Activated naive CD8-positive, alpha-beta T cell treated with anti-CD3 and anti-CD28 coated beads, Interleukin-2, amount 50 U/mL, for 16 hours (primary cell): ENCODE data around the gene CAMK4.
A peak's percentile ranks its signal among the peaks of the same experiment; 100 is the strongest.
"Not testable (repeated sequence)": the region's sequence is repeated elsewhere in the genome, so short reads cannot be mapped to it uniquely, and the experiment has no call there.

Experiments
- DNase-seq: peaks from one replicate; pipeline ENCODE4 v3.0.0-alpha.2; 2020; ENCODE audit warnings: low read depth, low spot score

Gene CAMK4

DNA sequence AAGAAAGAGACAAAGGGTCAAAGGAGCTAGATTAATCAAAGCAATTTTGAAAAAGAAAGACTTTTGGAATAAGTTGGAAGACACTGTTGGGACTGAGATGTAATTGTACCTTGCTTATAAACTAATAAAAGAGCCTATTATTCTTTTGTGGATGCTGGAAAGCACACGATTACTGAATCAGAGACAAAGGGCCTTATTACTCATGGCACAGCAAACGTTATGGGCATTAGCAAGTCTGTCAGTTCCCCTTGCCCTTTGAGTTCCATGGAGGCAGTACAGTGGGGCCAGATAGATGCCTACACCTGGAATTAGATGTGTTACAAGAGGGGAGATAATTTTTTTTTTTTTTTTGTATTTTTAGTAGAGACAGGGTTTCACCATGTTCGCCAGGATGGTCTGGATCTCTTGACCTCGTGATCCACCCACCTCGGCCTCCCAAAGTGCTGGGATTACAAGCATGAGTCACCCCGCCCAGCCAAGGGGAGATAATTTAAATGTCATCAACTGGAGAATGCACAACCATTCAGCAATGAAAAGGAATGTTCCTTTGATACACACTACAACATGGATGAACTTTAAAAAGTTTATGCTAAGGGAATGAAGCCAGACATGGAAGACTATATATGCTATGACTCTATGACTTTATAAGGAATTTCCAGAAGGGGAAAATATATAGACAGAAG lies 159.2 kb downstream of the CAMK4 start:
- DNase-seq, result no peak

DNA sequence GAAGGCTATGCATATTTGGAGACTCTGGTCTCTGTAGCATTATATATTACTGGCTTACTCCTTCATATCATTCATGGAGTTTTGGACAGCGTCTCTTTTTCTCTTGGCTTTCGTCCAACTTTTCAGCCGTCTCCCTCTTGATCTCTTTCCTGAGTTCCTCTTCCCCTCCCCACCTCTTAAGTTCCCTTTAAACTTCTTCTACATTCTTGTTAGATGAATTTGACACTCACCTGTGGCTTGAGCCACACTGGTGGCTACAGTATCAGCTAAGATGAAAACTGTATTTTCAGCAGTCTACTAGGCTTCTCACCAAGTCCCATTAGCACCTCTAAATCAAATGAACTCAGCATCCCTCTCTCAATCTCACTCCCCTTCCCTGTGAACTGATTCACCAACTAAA lies 160.0 kb downstream of the CAMK4 start:
- no peak for DNase-seq

DNA sequence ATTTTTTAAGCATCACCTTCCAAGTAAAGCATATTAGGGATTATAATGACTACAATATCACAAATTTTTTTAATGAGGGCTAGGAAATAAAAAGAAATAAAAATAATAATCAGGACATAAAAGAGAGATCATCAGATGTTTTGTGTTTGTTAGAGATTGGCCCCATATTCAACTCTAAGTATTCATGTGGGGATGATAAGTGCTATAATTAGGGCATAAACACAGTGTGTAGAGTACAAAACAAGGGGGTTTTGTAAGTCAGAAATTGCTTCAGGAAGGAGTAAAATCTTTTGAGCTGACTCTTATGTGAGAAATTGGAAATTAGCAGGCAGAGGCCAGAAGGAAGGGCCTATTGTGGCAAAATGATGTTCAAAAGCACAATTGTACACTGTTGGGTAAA lies 160.9 kb downstream of the CAMK4 start:
- no peak for DNase-seq

DNA sequence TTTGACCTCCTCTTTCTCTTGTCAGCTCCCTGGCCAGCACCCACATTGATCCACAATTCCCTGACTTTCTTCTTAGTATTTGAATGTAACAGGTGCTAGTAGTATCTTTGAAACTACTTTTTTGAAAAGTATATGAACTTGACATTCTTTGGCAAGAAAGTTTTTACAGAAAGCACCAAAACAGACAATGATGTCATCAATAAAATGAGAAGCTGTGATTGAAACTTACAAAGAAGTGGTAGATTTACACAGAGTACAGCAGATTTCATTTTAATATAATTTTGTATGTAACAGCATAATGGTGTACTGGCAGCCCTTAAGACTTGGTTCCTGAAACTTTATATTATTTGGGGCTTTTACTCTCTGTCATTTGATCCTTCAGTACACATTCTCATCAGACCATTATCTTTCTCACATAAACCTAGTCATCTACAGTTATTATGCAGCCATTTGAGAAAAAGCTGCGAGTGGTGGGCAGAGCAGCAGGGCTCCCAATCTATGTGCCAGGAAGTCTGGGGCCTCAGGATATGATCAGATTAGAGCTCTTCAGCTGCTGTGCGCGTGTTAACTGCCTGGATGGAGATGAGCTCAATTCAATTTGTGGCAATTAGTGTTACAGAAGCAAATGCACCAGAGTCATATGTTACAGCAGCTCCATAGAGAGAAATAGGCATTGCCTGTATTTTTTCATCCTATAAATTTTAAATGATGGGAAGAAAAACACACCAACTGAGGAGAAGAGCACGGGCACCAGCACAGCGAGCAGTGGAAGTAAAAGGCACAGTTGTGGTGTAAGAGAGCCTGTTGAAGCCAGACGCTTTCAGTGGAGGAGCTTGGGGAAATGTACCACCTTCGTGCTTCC lies 162.0 kb downstream of the CAMK4 start:
- DNase-seq, result no peak

DNA sequence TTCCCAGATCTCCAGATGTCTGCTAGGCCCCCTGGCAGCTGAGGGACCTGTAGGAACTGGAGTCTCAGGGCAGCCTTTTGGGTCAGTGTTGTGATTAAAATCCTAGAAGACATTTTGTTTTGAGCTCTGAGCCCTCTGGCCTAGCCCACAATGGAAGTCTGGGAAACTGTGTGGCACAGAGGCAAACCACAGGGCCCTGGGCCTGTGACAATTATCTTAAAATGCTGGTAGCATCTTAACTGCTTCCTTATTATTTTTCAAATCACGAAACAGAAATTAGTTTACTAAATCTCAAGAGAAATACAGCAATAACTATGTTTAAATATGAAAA lies 162.6 kb downstream of the CAMK4 start:
- no peak for DNase-seq

DNA sequence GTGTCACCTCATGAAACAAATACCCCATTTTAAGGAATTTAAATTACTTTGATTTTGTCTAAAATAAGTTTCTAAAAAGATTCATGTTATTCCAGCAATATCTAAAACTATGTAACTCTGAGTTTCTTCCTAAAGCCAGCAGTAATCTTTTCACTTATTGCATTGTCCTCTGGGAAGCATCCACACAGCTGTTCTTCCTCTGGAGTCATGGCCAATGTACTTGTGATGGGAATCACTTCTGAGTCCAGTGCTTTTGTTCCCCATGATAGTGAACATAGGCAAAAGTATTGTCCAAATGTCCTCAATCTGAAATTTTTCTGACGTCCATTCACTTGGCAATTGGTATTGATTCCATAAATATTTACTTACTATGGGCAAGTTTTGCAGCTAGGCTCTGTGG lies 163.2 kb downstream of the CAMK4 start:
- DNase-seq, result no peak

DNA sequence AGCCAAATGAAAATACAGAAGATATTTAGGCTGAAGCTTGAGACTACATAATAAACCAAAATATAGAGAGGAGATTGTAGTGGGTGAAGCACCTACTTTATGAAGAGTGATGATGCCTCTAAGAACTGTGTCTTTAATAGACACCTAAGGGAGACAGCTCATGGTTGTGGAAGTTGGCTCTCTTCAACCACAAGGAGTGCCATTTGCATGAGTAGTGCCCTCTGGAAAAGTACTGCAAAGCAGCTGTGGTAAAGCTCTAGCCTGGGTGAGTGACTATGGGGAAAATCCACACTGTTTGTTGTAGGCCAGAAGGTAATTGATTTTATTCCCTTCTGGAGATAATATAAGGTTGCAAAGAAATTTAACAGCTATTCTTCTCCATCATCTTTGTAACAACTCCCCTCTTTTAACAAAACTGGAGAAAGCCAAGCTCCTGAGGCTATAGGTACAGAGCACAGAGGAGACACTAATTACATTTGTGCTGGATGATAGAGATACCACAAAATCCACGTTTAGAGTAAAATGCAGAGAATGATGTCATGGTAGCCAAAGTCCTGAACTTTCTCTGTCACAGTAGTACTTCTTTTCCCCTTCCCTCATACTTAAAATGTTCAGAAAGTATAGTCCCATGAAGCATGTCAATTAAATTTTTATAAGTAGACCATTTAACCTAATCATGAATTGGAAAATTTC lies 165.4 kb downstream of the CAMK4 start:
- no peak for DNase-seq

DNA sequence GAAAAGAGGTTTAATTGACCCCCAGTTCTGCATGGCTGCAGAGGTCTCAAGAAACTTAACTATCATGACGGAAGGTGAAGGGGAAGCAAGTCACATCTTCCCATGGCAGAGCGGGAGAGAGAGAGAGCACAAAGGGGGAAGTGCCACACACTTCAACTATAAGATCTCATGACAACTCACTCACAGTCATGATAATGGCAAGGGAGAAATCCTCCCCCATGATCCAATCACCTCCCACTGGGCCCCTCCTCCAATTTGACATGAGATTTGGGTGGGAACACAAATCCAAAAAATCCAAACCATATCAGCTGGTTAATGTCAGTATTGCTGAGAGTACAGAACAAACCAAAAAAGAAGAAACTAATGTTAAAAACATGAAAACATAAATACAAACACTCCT lies 168.0 kb downstream of the CAMK4 start:
- DNase-seq, result no peak

DNA sequence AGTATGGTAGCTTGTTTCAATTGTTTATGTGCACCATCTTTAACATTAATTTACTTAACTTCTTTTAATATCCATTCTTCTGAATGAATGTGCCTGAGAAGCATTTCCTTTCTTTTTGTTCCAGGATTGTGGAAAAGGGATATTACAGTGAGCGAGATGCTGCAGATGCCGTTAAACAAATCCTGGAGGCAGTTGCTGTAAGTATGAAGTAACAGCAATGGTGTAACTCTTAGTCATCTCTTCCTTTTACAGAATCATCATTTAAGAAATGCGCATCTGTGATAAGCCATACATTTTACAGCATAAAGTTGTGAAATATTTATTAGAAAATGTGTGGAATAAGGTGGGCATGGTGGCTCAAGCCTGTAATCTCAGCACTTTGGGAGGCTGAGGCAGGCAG lies 170.4 kb downstream of the CAMK4 start:
- DNase-seq, result no peak

DNA sequence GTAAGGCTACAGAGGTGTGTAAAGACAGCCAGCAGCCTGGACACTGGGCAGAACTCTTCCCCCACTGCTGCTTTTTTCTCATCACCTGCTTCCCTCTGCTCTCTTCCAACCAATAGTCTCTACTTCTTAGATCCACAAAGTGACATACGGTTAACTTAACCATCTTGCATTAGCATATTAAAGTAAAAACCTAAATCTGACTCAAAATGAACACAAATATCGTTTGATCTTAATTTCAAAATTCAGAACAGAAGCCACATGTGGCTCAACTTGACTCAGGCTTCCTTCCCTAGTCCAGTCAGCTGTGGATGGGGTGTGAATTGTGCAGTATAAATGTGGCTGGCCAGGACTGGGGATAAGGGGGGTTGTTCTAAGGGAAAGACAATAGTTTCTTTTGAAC lies 173.8 kb downstream of the CAMK4 start:
- DNase-seq, result no peak

DNA sequence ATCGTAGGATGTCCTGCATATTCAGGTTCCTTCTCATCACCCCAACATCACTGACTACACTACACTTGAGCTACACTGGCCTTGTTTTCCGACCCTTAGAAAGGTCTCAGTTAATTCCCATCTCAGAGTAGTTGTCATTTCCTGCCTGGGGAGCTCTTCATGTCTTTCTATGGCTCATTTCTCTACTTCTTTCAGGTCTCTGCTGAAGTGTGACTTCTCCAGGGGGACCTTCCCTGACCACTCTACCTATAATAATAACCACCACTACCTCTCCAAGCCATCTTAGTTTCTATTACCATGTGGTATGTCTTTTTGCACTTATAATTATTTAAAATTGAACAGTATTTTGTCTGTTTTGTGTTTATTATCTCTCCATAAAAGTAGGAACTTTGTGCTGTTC lies 174.9 kb downstream of the CAMK4 start:
- DNase-seq, result no peak

DNA sequence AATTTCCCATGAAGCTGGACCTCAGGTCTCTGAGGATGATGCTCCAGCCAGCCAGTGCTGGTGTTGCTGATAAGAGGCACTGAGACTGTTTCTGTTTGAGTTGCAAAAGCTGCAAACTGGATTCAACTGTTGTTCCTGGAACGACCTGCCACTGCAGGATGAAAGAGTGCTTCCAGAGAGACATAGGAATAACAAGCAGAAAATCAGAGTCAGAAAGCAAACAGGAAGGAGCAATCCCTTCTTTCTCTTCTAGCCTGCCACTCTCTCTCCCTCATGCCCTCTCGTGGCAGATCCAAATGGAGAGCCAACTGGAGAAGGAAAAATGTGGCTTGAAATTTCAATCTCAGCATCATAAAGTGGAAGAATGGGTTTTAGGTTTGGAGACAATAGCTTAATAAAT lies 177.7 kb downstream of the CAMK4 start:
- DNase-seq, result no peak

DNA sequence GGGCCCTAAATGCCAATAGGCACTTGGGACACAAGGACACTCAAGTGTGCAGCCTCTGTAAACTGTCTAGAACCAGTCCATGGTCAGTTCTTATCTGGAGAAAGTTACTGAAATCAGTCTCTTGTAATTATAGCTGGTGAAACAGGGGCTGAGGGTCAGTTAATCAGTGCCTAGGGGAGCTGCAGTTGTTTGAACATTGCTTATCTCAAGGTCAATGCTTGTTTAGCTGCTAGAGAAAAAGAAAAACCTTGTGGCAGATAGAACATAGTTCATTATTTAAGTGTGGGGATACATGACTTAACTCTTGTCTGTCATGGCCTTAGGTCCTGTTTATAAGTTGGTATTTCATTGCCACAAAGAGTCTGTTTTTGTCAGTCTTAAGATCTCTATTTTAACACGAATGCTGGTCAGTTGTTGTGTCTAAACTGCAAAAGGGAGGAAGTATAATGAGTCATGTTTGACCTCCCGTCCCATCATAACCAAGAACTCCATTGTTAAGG lies 180.1 kb downstream of the CAMK4 start:
- no peak for DNase-seq

DNA sequence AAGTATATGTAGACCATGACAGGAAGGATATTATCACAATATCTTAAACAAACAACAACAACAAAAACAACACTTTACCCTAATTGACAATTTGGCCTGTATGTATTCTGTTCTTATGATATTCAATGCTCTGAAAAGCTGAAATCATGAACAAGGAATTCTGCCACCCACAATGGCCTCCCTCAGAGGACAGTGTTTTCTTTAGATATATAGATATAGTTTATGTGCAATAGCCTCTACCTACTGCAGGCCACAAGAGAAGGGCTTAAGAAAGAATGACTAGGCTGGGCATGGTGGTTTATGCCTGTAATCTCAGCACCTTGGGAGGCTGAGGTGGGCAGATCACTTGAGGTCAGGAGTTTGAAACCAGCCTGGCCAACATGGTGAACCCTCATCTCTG lies 183.4 kb downstream of the CAMK4 start:
- no peak for DNase-seq

DNA sequence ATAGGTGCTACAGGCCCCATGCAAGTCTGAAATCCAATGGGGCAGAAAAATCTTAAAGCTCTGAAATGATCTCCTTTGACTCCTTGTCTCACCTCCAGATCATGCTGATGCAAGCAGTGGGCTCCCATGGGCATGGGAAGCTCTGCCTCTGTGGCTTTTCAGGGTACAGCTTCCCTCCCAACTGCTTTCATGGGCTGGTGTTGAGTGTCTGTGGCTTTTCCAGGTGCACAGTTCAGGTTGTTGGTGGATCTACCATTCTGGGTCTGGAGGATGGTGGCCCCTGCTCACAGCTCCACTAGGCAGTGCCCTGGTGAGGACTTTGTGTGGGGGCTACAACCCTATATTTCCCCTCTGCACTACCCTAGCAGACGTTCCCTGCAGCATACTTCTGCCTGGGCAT lies 184.6 kb downstream of the CAMK4 start:
- DNase-seq, result no peak

DNA sequence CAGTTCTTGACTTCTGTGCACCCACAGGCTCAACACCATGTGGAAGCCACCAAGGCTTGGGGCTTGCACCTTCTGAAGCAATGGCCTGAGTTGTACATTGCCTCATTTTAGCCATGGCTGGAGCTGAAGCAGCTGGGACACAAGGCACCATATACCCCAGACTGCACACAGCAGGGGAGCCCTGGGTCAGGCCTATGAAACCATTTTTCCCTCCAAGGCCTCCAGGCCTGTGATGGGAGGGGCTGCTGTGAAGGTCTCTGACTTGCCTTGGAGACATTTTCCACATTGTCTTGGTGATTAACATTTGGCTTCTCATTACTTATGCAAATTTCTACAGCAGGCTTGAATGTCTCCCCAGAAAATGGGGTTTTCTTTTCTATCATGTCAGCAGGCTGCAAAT lies 185.1 kb downstream of the CAMK4 start:
- not testable (repeated sequence) for DNase-seq

DNA sequence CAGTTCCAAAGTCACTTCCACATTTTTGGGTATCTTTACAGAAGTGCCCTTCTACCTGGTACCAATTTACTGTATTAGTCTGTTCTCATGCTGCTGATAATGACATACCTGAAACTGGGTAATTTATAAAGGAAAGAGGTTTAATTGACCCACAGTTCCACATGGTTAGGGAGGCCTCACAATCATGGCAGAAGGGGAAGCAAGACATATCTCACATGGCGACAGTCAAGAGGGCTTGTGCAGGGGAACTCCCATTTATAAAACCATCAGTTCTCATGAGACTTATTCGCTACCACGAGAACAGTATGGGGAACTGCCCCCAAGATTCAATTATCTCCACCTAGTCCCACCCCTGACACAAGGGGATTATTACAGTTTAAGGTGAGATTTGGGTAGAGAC lies 185.9 kb downstream of the CAMK4 start:
- not testable (repeated sequence) for DNase-seq

DNA sequence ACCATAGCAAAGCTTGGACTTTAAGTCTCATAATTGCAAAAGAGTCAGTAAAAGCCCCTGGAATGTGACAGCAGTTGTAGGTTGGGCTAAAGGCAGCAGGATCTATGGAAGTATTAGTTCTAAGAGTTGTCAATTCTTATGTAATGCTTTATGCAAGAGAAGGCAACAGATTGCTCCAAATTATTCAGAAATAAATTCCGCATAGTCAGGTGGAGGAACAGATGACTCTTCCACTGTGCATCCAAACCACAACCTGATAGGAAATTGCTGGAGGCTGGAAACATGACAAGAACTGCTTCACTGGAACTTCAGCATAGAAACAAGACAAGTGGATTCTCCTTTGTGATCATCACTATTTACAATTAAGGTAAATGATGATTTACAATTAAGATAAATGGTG lies 187.1 kb downstream of the CAMK4 start:
- DNase-seq, result no peak

DNA sequence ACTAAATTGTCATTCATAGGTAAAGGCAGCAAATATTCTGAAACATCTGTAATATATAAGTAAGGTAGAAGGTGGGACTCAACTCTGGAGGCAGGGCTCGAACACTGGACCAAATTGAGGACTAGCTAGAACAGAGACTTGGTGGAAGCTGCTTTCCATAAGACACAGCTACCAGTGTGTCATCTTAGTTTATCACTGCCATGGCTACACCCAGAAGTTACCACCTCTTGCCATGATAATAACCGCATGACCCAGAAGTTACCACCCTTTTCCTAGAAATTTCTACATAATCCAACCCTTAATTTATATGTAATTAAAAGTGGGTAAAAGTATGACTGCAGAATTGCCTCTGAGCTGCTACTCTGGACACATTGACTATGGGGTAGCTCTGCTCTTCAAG lies 188.4 kb downstream of the CAMK4 start:
- no peak for DNase-seq

DNA sequence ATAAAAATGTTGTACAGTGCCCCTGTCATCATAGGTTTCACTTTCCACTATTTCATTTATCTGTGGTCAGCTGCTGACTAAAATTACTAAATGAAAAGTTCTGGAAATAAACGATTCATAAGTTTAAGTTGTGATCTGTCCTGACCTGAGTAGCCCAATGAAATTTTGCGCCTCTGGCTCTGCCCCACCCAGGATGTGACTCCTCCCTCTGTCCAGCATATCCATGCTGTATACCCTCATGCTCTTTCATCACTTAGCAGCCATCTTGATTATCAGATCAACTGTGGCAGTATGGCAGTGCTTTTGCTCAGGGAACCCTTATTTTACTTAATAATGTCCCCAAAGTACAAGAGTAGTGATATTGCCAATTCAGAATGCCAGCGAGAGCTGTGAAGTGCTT lies 190.9 kb downstream of the CAMK4 start:
- peak; percentile 3 for DNase-seq

DNA sequence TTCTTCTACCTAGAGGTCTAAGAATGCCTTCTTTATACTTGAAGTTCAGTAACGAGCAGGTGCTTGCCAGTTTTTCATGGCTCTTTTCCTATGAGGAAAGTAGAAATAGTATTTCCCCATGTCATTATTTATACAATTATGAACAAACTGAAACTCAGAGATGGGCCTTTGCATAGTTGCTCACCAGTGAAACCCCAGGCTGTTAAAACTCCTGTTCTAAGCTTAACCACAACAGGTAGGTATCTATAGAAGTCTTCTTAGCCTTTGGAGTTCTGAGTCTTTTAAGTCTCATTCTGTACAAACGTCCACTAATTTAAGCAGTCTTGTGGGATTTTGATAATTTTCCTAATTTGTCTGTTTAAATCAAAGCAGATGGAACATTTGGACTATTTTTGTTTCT lies 198.1 kb downstream of the CAMK4 start:
- DNase-seq, result no peak
